Lower leg skin (tissue), 4 donors: ENCODE data around the gene LRRC17. TPM values are rescaled to one million over a fixed set of nuclear protein-coding genes. Genes with fewer than 3 reads are reported as not detected.
"Not testable (repeated sequence)": the region's sequence is repeated elsewhere in the genome, so short reads cannot be mapped to it uniquely, and the experiment has no call there.

Experiments used
- DNase-seq, 2 donors: peaks; one replicate each; pipeline ENCODE4 v3.0.0-alpha.2; 2019; ENCODE audit warnings: low spot score in 2 of 2
- H3K4me3 ChIP-seq: fragments of 200-600 bp; sonication (generic); 2 replicates; pipeline ENCODE4 v1.5.1; 2017; ENCODE audit warnings: mild to moderate bottlenecking, low read depth; ENCODE audit not compliant: poor library complexity, severe bottlenecking
- CTCF ChIP-seq, 3 donors: fragments of 450-650 bp; IDR thresholded peaks; one replicate each; pipeline ENCODE4 v1.5.1; 2016; ENCODE audit warnings: antibody characterized with exemption in 3 of 3, mild to moderate bottlenecking in 3 of 3, moderate library complexity in 2 of 3
- POLR2A ChIP-seq, 2 donors: fragments of 450-650 bp; IDR thresholded peaks; one replicate each; pipeline ENCODE4 v1.6.1; 2016 to 2017; ENCODE audit warnings: antibody characterized with exemption in 2 of 2, mild to moderate bottlenecking in 1 of 2, moderate library complexity in 1 of 2
- WGBS, 2 donors: methylation state at CpG; one replicate each; pipeline ENCODE4 v1.1.5; 2018; 5-methylcytosine and 5-hydroxymethylcytosine counted together
- intact Hi-C: fragments of 100-400 bp; cut with DNase I; formaldehyde crosslinking; loops from one replicate; pipeline ENCODE4 v1.15.0; 2023; ENCODE audit warnings: low total_unique reads
- total RNA-seq, 4 donors: library from RNA; depleted of rRNA; stranded (reverse); fragments of >200 nt; gene quantifications; one replicate each; pipeline ENCODE4 v1.1.0, GENCODE V29; 2016

Gene LRRC17
- total RNA-seq, 4 donors from 2014 or later = 1.1 to 4.4 (median 3.2) TPM

GRCh38 chr7:102944241-102944640 lies 31.4 kb downstream of the LRRC17 start:
- TF ChIP-seq POLR2A (IDR thresholded peaks at IDR 0.05) = no peak
- TF ChIP-seq CTCF (IDR thresholded peaks at IDR 0.05) = no peak
- DNase-seq = no peak
- intact Hi-C loops = no loop called here
- WGBS, 2 donors = 94% methylated on average over 4 of the region's 4 CpGs
- no peak overlapping the region for H3K4me3 ChIP-seq

- intact Hi-C loops = no loop called here
- 95 to 96% methylated on average over 3 of the region's 3 CpGs for WGBS, 2 donors
- no peak overlapping the region for H3K4me3 ChIP-seq
- DNase-seq = no peak
- TF ChIP-seq CTCF (IDR thresholded peaks at IDR 0.05) (no peak), POLR2A (IDR thresholded peaks at IDR 0.05) (no peak)
Observed at GRCh38 chr7:102951839-102952238, 39.0 kb downstream of the LRRC17 start.

DNA sequence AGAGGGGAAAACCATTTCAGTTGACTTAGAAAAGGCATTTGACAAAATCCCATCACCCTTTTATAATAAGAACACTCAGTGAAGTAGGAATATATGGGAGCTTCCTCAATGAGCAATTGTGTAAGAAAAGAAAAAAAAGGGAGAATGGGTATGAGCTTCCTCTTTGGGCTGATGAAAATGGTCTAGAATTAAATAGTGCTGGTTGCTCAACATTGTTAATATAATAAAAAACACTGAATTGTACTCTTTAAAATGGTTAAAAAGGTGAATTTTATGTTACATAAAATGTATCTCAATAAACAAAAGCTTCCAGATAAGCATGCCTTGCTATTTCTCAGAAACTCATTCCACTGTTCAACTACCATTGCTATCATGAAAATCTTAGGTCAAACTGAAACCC lies 40.6 kb downstream of the LRRC17 start:
- intact Hi-C loops = no loop called here
- H3K4me3 ChIP-seq = no peak overlapping the region
- no peak for TF ChIP-seq POLR2A (IDR thresholded peaks at IDR 0.05)
- TF ChIP-seq CTCF (IDR thresholded peaks at IDR 0.05) = no peak
- DNase-seq = no peak

DNA sequence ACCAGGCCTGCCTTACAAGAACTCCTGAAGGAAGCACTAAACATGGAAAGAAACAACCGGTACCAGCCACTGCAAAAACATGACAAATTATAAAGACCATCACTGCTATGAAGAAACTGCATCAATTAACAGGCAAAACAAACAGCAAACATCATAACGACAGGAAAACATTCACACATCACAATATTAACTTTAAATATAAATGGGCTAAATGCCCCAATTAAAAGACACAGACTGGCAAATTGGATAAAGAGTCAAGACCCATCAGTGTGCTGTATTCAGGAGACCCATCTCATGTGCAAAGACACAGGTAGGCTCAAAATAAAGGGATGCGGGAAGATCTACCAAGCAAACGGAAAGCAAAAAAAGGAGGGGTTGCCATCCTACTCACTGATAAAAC lies 41.6 kb downstream of the LRRC17 start:
- intact Hi-C loops, DNase-seq, H3K4me3 ChIP-seq: not testable (repeated sequence)
- 94 to 95% methylated on average over 4 of the region's 4 CpGs for WGBS, 2 donors

DNA sequence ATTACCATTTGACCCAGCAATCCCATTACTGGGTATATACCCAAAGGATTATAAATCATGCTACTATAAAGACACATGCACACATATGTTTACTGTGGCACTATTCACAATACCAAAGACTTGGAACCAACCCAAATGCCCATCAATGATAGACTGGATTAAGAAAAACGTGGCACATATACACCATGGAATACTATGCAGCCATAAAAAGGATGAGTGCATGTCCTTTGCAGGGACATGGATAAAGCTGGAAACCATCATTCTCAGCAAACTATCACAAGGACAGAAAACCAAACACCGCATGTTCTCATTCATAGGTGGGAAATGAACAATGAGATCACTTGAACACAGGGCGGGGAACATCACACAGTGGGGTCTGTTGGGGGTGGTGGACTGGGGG lies 45.2 kb downstream of the LRRC17 start:
- intact Hi-C loops, H3K4me3 ChIP-seq, DNase-seq: not testable (repeated sequence)
- WGBS, 2 donors = 89 to 90% methylated on average over 3 of the region's 3 CpGs

DNA sequence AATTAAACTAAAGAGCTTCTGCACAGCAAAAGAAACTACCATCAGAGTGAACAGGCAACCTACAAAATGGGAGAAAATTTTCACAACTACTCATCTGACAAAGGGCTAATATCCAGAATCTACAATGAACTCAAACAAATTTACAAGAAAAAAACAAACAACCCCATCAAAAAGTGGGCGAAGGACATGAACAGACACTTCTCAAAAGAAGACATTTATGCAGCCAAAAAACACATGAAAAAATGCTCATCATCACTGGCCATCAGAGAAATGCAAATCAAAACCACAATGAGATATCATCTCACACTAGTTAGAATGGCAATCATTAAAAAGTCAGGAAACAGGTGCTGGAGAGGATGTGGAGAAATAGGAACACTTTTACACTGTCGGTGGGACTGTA lies 49.2 kb downstream of the LRRC17 start:
- 38 to 80% methylated on average over 1 of the region's 2 CpGs for WGBS, 2 donors
- DNase-seq, H3K4me3 ChIP-seq, intact Hi-C loops: not testable (repeated sequence)

GRCh38 chr7:102966465-102966864 lies 53.7 kb downstream of the LRRC17 start:
- intact Hi-C loops = no loop called here
- WGBS, 2 donors = 41 to 51% methylated on average over 2 of the region's 2 CpGs
- TF ChIP-seq POLR2A (IDR thresholded peaks at IDR 0.05) (no peak), CTCF (IDR thresholded peaks at IDR 0.05) (no peak)

GRCh38 chr7:102967798-102968197 lies 55.0 kb downstream of the LRRC17 start:
- TF ChIP-seq POLR2A (IDR thresholded peaks at IDR 0.05) (no peak), CTCF (IDR thresholded peaks at IDR 0.05) (no peak)
- intact Hi-C loops = no loop called here
- H3K4me3 ChIP-seq = no peak overlapping the region
- DNase-seq = no peak

More at GRCh38 chr7:102966465-102966864, 53.7 kb downstream of the LRRC17 start:
- DNase-seq = no peak
- no peak overlapping the region for H3K4me3 ChIP-seq
